HAP-1 (cell line): ENCODE results near the gene HEXIM1.

ENCODE experiments used
- DNase-seq, 2 experiments: peaks; one replicate each; pipeline ENCODE4 v3.0.0-alpha.2; 2016 to 2020; ENCODE audit warnings: low spot score in 2 of 2
- H3K27me3 ChIP-seq: fragments of 250-450 bp; sonication (Bioruptor Pico); 2 replicates; pipeline ENCODE4 v1.5.1; 2020; ENCODE audit warnings: low read depth, mild to moderate bottlenecking, moderate library complexity
- H3K36me3 ChIP-seq: fragments of 250-450 bp; sonication (Bioruptor Pico); replicated peaks from 2 replicates; pipeline ENCODE4 v1.5.1; 2020; ENCODE audit warnings: mild to moderate bottlenecking
- H3K4me1 ChIP-seq: fragments of 250-450 bp; sonication (Bioruptor Pico); 2 replicates; pipeline ENCODE4 v1.5.1; 2020; ENCODE audit warnings: mild to moderate bottlenecking
- H3K4me3 ChIP-seq: fragments of 250-450 bp; sonication (Bioruptor Pico); 2 replicates; pipeline ENCODE4 v1.5.1; 2020; ENCODE audit warnings: mild to moderate bottlenecking, moderate library complexity
- H3K9me3 ChIP-seq: fragments of 250-450 bp; sonication (Bioruptor Pico); 2 replicates; pipeline ENCODE4 v1.5.1; 2020; ENCODE audit warnings: mild to moderate bottlenecking, moderate library complexity
- in situ Hi-C: fragments of 300-500 bp; cut with MboI; formaldehyde crosslinking; loops from 3 replicates; pipeline ENCODE4 v1.14.3; 2020; ENCODE audit warnings: low sequenced_read_pairs, inconsistent platforms, mixed read lengths

HEXIM1 gene

GRCh38 chr17:45148183-45149036, at the start of gene HEXIM1:
Gene HEXIM1, plus strand, starts transcription at chr17:45148475. Its CDS starts 716 bp downstream, at chr17:45149191.
- H3K4me3 ChIP-seq: peak within 1 kb of the TSS; percentile 55
- H3K4me1 ChIP-seq: peaks cover 12% of the 10 kb centered on the region
- no peaks in the 10 kb centered on the region for H3K27me3 ChIP-seq
- in situ Hi-C loops: no loop called here
- H3K36me3 ChIP-seq: no peaks in the 10 kb centered on the region
- H3K9me3 ChIP-seq: no peaks in the 10 kb centered on the region
- DNase-seq: peak; percentile 97 to 98

- H3K9me3 ChIP-seq: no peaks in the 10 kb centered on the region
- peaks cover 88% of the 10 kb centered on the region for H3K36me3 ChIP-seq
- DNase-seq: peak; percentile 67 to 92
- no peaks in the 10 kb centered on the region for H3K4me1 ChIP-seq
- no peaks in the 10 kb centered on the region for H3K27me3 ChIP-seq
- in situ Hi-C loops: no loop called here
- H3K4me3 ChIP-seq: no peak overlapping the region
Observed at GRCh38 chr17:45098869-45099616, 49.2 kb upstream of the HEXIM1 start.

DNA sequence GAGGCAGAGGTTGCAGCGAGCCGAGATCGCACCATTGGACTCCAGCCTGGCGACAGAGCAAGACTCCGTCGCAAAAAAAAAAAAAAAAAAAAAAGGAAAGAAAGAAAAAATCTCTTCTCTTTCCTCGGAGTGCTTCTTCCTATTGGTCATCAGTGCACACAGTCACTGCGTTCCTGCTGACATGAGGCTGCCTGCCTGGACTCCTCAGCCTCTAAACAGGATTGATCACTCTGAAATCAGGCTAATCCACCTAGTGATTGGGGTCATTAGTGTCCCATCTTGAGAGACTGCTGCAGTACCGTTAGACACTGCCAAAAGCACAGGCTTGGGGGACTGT, 46.8 kb upstream of the HEXIM1 start:
- no peak overlapping the region for H3K4me3 ChIP-seq
- no peaks in the 10 kb centered on the region for H3K9me3 ChIP-seq
- peaks cover 86% of the 10 kb centered on the region for H3K36me3 ChIP-seq
- no peak for DNase-seq
- no peaks in the 10 kb centered on the region for H3K27me3 ChIP-seq
- in situ Hi-C loops: no loop called here
- H3K4me1 ChIP-seq: no peaks in the 10 kb centered on the region

GRCh38 chr17:45101883-45102811, 46.1 kb upstream of the HEXIM1 start:
- Histone ChIP-seq H3K27me3 (no peaks in the 10 kb centered on the region), H3K4me1 (no peaks in the 10 kb centered on the region), H3K9me3 (no peaks in the 10 kb centered on the region), H3K4me3 (no peak overlapping the region), H3K36me3 (peaks cover 86% of the 10 kb centered on the region)
- in situ Hi-C loops: no loop called here
- no peak for DNase-seq

DNA sequence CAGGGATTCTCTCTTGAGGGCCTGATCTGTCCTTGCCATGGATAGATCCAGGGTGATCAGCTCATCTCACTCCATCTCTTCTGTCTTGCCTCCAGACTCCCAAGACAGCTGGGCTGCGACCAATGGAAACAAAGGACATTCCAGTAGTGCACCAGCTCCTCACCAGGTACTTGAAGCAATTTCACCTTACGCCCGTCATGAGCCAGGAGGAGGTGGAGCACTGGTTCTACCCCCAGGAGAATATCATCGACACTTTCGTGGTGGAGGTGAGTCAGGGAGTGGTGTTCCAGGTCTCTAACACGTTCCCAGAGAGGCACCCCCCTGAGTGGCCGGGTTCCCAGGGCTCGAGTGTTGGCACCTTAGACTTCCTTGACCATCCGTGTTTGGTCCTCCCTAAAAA, 45.4 kb upstream of the HEXIM1 start:
- H3K9me3 ChIP-seq: no peaks in the 10 kb centered on the region
- no peaks in the 10 kb centered on the region for H3K4me1 ChIP-seq
- H3K4me3 ChIP-seq: no peak overlapping the region
- in situ Hi-C loops: no loop called here
- DNase-seq: no peak
- peaks cover 86% of the 10 kb centered on the region for H3K36me3 ChIP-seq
- H3K27me3 ChIP-seq: no peaks in the 10 kb centered on the region

DNA sequence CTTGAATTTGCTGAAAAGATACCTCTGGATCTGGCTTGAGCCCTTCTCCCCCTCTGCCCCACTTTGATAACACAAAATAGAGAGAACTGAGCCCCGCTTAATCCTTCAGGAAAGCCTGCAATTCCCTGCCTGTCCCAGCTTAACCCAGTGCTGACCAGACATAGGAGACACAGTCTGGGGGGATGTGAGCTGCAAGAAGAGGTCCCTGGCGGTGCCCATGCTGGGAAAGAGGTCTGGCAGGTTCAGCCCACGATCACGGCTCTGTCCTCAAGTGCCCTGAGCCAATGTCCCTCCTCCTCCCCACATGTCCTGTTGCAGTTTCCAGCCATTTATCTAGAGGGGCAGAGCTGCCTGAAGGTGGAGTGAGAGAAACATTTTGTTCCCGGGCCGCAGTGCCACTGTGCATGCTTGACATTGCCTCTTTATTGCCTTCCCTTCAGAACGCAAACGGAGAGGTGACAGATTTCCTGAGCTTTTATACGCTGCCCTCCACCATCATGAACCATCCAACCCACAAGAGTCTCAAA, 44.9 kb upstream of the HEXIM1 start:
- Histone ChIP-seq H3K4me1 (no peaks in the 10 kb centered on the region), H3K9me3 (no peaks in the 10 kb centered on the region), H3K27me3 (no peaks in the 10 kb centered on the region), H3K36me3 (peaks cover 86% of the 10 kb centered on the region), H3K4me3 (no peak overlapping the region)
- in situ Hi-C loops: no loop called here
- no peak for DNase-seq

- H3K9me3 ChIP-seq: no peaks in the 10 kb centered on the region
- no peak for DNase-seq
- in situ Hi-C loops: no loop called here
- H3K27me3 ChIP-seq: no peaks in the 10 kb centered on the region
- peaks cover 86% of the 10 kb centered on the region for H3K36me3 ChIP-seq
- no peak overlapping the region for H3K4me3 ChIP-seq
- H3K4me1 ChIP-seq: no peaks in the 10 kb centered on the region
Observed at GRCh38 chr17:45104029-45104428, 44.2 kb upstream of the HEXIM1 start.

GRCh38 chr17:45104497-45104896, 43.8 kb upstream of the HEXIM1 start:
- in situ Hi-C loops: no loop called here
- Histone ChIP-seq H3K4me1 (no peaks in the 10 kb centered on the region), H3K36me3 (peaks cover 81% of the 10 kb centered on the region), H3K4me3 (no peak overlapping the region), H3K9me3 (no peaks in the 10 kb centered on the region), H3K27me3 (no peaks in the 10 kb centered on the region)
- DNase-seq: no peak

GRCh38 chr17:45104907-45105624, 43.2 kb upstream of the HEXIM1 start:
- Histone ChIP-seq H3K4me1 (no peaks in the 10 kb centered on the region), H3K9me3 (no peaks in the 10 kb centered on the region), H3K27me3 (no peaks in the 10 kb centered on the region), H3K36me3 (peaks cover 76% of the 10 kb centered on the region), H3K4me3 (no peak overlapping the region)
- in situ Hi-C loops: no loop called here
- no peak for DNase-seq

DNA sequence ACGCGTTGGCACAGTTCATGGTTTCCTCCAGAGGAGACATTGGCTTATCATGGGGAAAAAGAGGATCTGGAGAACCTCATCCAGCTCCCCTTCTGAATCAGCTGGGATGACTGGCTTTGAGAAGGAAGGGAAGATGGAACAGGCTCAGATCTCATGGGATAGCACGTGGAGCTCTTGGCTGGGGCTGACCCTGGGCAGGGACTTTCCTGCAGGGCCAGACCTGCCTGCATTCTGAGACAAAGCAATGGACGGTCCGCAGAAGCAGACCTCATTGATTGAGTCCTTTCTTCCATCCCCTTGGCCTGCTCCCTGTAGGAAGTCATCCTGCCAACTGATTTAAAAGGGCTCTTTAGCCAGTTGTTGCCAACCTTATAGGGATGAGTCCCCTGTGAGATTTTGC, 42.2 kb upstream of the HEXIM1 start:
- Histone ChIP-seq H3K9me3 (no peaks in the 10 kb centered on the region), H3K27me3 (no peaks in the 10 kb centered on the region), H3K4me3 (no peak overlapping the region), H3K4me1 (no peaks in the 10 kb centered on the region), H3K36me3 (peaks cover 71% of the 10 kb centered on the region)
- no peak for DNase-seq
- in situ Hi-C loops: no loop called here

DNA sequence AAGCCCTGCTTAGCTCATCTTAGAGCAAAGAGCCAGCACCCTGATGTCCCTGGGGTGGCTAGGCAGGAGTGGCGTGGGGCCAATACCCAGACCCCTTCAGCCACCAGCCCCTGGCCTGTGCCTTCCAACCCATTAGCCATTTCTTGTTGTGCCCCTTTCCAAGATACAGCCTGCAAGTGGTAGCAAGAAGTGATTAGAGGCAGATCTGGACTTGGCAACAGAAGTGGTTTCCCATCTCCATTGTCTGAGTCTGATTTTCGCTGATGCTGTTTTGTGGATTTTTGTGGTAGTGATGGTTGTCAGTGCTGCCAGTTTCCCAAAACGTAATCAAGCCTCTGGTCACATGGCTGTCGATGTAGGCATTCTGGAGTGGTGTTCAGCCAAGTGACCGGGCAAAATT, 41.7 kb upstream of the HEXIM1 start:
- no peaks in the 10 kb centered on the region for H3K4me1 ChIP-seq
- no peaks in the 10 kb centered on the region for H3K9me3 ChIP-seq
- no peak overlapping the region for H3K4me3 ChIP-seq
- in situ Hi-C loops: no loop called here
- DNase-seq: no peak
- peaks cover 70% of the 10 kb centered on the region for H3K36me3 ChIP-seq
- no peaks in the 10 kb centered on the region for H3K27me3 ChIP-seq

DNA sequence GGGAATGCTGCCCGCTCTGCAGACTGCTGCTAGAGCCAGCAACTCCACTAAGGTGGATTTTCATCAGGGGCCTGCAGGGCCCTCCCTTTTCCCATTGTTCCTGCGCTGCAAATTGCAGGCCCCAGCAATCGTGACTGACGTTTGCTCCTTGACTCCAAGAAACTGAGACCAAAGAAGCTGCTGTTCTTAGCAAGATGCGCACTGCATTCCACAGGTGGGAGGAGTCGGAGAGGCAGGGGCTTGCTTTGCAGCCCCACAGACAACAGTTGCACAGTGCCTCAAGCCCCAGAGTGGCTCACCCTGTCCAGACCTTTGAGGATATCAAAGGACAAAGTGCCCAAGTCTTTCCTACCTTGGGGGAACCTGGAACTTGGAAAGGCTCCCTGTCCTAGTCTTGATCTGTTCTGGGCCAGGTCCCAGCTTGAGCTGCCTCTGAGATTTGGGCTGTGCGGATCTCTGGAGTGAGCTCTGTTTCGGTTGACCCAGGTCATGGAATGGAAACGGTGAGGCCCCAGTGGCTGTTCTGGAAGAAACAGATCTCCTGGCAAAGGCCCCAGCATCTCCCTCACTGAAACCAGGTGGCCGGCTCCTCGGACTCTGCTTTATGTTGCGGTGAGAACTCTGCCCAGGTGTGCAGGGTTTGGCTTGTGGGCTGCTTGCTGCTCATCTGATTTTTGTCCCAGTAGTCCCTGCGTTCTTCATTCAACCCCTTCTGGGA, 40.8 kb upstream of the HEXIM1 start:
- Histone ChIP-seq H3K4me1 (no peaks in the 10 kb centered on the region), H3K4me3 (no peak overlapping the region), H3K27me3 (no peaks in the 10 kb centered on the region), H3K36me3 (peaks cover 64% of the 10 kb centered on the region), H3K9me3 (no peaks in the 10 kb centered on the region)
- no peak for DNase-seq
- in situ Hi-C loops: no loop called here
